Heart left ventricle (tissue), 13 donors: Measurements from ENCODE around the gene TFPT.

ENCODE experiments used
- CTCF ChIP-seq, 12 donors: fragments of 200-600 bp; sonication (generic) in 4 of 12; IDR thresholded peaks; one replicate each; pipeline versions ENCODE4 v1.5.0 to v1.8.0; 2018 to 2022; ENCODE audit warnings: antibody characterized with exemption in 12 of 12, mild to moderate bottlenecking in 5 of 12
- POLR2A ChIP-seq, 2 donors: fragments of 450-650 bp; IDR thresholded peaks; one replicate each; pipeline ENCODE4 v1.6.1; 2017; ENCODE audit warnings: antibody characterized with exemption in 2 of 2, mild to moderate bottlenecking in 2 of 2, moderate library complexity in 2 of 2
- donor health status: ischemic (EF 13 %, LVEDD 7.1; RV severe dilation, severe dysfunction).
- donor health status: DM: no; HTN: yes; CAD: no.
- donor health status: DM: no; HTN: no; CAD: no.
- donor health status: ischemic (EF 25% LVEDD 6.9; RV normal size, moderate dysfunction).
- donor health status: ischemic (EF 25% LVEDD 5.7; RV mildly dilated, moderate dysfunction).
- donor health status: ischemic (EF 35%, LVEDD 5.7; RV mildly dilated, moderate dysfunction).
- donor health status: nonischemic (EF 11% LVEDD 7.7; RV severe dilation, severe dysfunction).
- donor health status: DM: yes; HTN: yes; CAD: no.
- donor health status: PGD.
- donor health status: ischemic (EF 29% LVEDD 5.4; RV normal size, mild dysfunction).
- donor health status: nonischemic (EF 23%, LVEDD 6.1; RV moderate dilation, normal function).

GRCh38 chr19:54084410-54084809, 31.0 kb downstream of the TFPT start:
- TF ChIP-seq CTCF (IDR thresholded peaks at IDR 0.05) (no peak), POLR2A (IDR thresholded peaks at IDR 0.05) (no peak)
